Activated CD4-positive, alpha-beta T cell treated with anti-CD3 and anti-CD28 coated beads for 36 hours (primary cell): ENCODE data around the gene OXSM. TPM values are rescaled to one million over a fixed set of nuclear protein-coding genes. Genes with fewer than 3 reads are reported as not detected.

ENCODE experiments used
- ATAC-seq: fragments of 200-7000 bp; cut with Tn5 transposase; one replicate; pipeline ENCODE4 v1.10.0; 2021; ENCODE audit warnings: mild to moderate bottlenecking, moderate library complexity
- CTCF ChIA-PET: fragments of 350-600 bp; sonication (Branson Sonifier 250); formaldehyde crosslinking; loops from one replicate; lab custom pipeline; 2021; ENCODE audit warnings: antibody characterized with exemption; lab: Charles Lee
- POLR2A ChIA-PET: fragments of 350-600 bp; sonication (Branson Sonifier 250); formaldehyde crosslinking; loops from one replicate; lab custom pipeline; 2021; ENCODE audit warnings: antibody characterized with exemption, inconsistent platforms; lab: Charles Lee
- DNase-seq: peaks from one replicate; pipeline ENCODE4 v3.0.0-alpha.2; 2020
- H3K27ac Mint-ChIP-seq: one replicate; pipeline ENCODE4 v1.8.0; 2021; ENCODE audit warnings: mixed read lengths
- H3K27me3 Mint-ChIP-seq: one replicate; pipeline ENCODE4 v1.8.0; 2021; ENCODE audit warnings: mixed read lengths
- H3K36me3 Mint-ChIP-seq: one replicate; pipeline ENCODE4 v1.8.0; 2021; ENCODE audit warnings: low read depth, mixed read lengths
- H3K4me1 Mint-ChIP-seq: one replicate; pipeline ENCODE4 v1.8.0; 2021; ENCODE audit warnings: mixed read lengths
- H3K4me3 Mint-ChIP-seq: one replicate; pipeline ENCODE4 v1.8.0; 2021; ENCODE audit warnings: mild to moderate bottlenecking, moderate library complexity, mixed read lengths
- H3K9me3 Mint-ChIP-seq: one replicate; pipeline ENCODE4 v1.8.0; 2021; ENCODE audit warnings: low read depth, mixed read lengths
- intact Hi-C, 2 experiments: fragments of 100-400 bp; cut with DNase I in 1 of 2; cut with micrococcal nuclease in 1 of 2; formaldehyde crosslinking; loops; one replicate each; pipeline versions ENCODE4 v1.14.2 to v1.15.1; 2022 to 2024; cut with DNase I, micrococcal nuclease
- total RNA-seq, 2 experiments: library from RNA; stranded (reverse); gene quantifications; one replicate each; pipeline ENCODE4 v1.2.3, GENCODE V29; 2021

Gene OXSM
- total RNA-seq, 2 experiments from 2014 or later, result 12.4 to 18.1 TPM

DNA sequence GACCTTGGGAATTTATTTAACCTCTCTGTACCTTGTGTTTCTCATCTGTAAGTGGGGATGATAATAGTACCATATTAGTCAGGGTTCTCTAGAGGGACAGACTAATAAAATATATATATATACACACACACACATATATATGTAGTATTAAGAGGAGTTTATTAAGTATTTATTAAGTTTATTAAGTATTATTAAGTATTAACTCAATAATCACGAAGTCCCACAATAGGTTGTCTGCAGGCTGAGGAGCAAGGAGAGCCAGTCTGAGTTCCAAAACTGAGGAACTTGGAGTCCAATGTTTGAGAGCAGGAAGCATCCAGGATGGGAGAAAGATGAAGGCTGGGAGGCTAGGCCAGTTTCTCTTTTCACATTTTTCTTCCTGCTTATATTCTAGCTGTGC is 14.8 kb downstream of the OXSM start:
- no peak for DNase-seq
- Mint-ChIP-seq H3K36me3 (no peaks in the 10 kb centered on the region), H3K27me3 (no peaks in the 10 kb centered on the region), H3K27ac (no peak overlapping the region), H3K4me1 (no peaks in the 10 kb centered on the region), H3K9me3 (no peaks in the 10 kb centered on the region), H3K4me3 (no peak overlapping the region)
- CTCF ChIA-PET, result interaction anchor here (1.3 kb wide), 1 partner anchor 9 kb away, joined by 4 read pairs; no protein-coding TSS in a partner anchor
- POLR2A ChIA-PET, result no interaction called here
- ATAC-seq, result no peak
- intact Hi-C loops, result no loop called here

DNA sequence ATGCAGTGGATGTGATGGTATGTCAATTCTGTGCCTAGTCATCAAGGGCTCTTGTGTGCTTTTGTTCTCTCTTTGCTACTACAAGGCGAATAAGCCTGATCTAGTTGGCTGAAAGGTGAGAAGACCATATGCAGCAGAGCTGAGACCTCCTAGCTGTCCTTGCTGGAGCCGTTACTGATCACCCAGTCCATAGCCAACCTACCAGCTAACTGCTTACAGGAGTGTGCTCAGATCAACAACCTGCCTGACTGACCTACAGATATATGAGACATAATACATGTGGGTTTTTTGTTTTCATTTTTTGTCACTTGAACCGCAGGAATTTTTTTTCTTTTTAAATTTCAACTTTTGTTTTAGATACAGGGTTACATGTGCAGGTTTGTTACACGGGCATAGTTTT is 22.8 kb downstream of the OXSM start:
- POLR2A ChIA-PET, result no interaction called here

DNA sequence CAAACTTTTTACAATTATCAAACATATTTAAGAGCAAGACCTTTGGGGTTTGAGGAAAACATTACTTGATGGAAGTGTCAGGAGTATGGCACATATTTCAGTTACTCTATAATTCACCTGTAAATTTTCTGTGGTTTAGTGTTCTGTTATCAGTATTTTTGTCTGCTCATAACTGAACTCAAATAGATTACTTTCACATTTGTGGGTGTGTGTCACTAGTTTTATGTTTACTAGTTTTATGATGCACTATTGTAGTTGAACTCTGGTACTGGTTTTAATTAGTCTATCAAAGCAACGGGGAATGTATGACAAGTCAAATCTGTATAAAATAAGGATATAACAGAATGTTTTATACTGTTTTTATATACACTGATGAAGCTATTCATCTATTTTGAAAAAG is 27.2 kb downstream of the OXSM start:
- ChIA-PET POLR2A (no interaction called here), CTCF (interaction anchor here (0.7 to 1.6 kb wide), 2 partner anchors 9 to 13 kb away, joined by 3 to 4 read pairs; no protein-coding TSS in a partner anchor)

More for the DNA sequence above, 22.8 kb downstream of the OXSM start:
- no peak overlapping the region for H3K27ac Mint-ChIP-seq
- H3K4me1 Mint-ChIP-seq, result peaks cover 10% of the 10 kb centered on the region
- CTCF ChIA-PET, result no interaction called here
- no peak overlapping the region for H3K4me3 Mint-ChIP-seq
- H3K9me3 Mint-ChIP-seq, result no peaks in the 10 kb centered on the region
- DNase-seq (no peak), ATAC-seq (no peak)
- no peaks in the 10 kb centered on the region for H3K27me3 Mint-ChIP-seq
- H3K36me3 Mint-ChIP-seq, result no peaks in the 10 kb centered on the region
- intact Hi-C loops, result no loop called here

DNA sequence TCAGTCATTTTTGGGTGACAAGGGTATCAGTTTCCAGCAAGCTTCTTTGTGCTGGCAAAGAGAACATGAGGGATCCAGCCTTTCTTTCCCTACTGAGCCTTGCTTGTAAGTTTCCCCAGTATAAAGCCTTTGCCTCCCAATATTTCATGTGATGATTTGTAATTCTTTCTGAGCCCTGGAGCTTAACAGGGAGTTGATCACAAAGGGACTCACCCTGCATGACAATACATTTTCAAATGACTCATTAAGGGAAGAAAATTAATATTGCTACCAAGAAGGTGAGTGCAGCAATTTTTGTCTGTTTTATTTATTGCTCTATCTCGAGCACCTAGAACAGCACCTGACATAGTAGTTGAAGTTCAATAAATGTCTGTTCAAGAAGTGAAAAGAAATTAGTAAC is 27.7 kb downstream of the OXSM start:
- ATAC-seq (peak; percentile 47), DNase-seq (no peak)
- Mint-ChIP-seq H3K27me3 (no peaks in the 10 kb centered on the region), H3K9me3 (no peaks in the 10 kb centered on the region), H3K4me3 (no peak overlapping the region), H3K27ac (no peak overlapping the region), H3K4me1 (peaks cover 10% of the 10 kb centered on the region), H3K36me3 (no peaks in the 10 kb centered on the region)
- POLR2A ChIA-PET, result interaction anchor here (0.6 kb wide), 1 partner anchor 37 kb away, joined by 5 read pairs; no protein-coding TSS in a partner anchor
- CTCF ChIA-PET, result interaction anchor here (1.6 kb wide), 1 partner anchor 14 kb away, joined by 4 read pairs; no protein-coding TSS in a partner anchor
- intact Hi-C loops, result loop anchor here in 1 of 2 experiments (2.0 kb wide), 1 partner anchor 25 kb away; no protein-coding TSS in a partner anchor

More for the DNA sequence above, 27.2 kb downstream of the OXSM start:
- Mint-ChIP-seq H3K27ac (no peak overlapping the region), H3K27me3 (no peaks in the 10 kb centered on the region), H3K4me3 (no peak overlapping the region), H3K36me3 (no peaks in the 10 kb centered on the region), H3K9me3 (no peaks in the 10 kb centered on the region), H3K4me1 (peaks cover 10% of the 10 kb centered on the region)
- DNase-seq, result no peak
- peak; percentile 82 for ATAC-seq
- intact Hi-C loops, result loop anchor here in 1 of 2 experiments (2.0 kb wide), 1 partner anchor 24 kb away; no protein-coding TSS in a partner anchor

DNA sequence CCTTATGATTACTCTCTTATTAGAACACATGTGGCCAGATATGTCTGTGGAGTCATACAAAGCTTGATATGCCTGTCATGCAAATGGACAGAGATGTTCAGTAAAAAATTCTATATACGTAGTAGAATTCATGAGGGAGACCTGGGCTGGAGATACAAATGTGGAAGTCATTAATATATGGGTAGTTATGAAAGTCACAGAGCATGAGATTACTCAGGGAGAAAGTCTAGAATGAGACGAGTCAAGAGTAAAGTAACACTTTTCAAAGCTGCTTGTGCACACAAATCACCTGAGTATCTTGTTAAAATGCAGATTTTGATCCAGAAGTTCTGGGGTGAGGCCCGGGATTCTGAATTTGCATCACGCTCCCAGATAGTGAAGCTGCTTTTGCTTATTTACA is 28.4 kb downstream of the OXSM start:
- H3K4me1 Mint-ChIP-seq, result peaks cover 10% of the 10 kb centered on the region
- intact Hi-C loops, result no loop called here
- no peaks in the 10 kb centered on the region for H3K36me3 Mint-ChIP-seq
- no peak for DNase-seq
- peaks cover 3% of the 10 kb centered on the region for H3K27me3 Mint-ChIP-seq
- H3K27ac Mint-ChIP-seq, result no peak overlapping the region
- ChIA-PET CTCF (no interaction called here), POLR2A (no interaction called here)
- ATAC-seq, result no peak
- no peaks in the 10 kb centered on the region for H3K9me3 Mint-ChIP-seq
- no peak overlapping the region for H3K4me3 Mint-ChIP-seq

DNA sequence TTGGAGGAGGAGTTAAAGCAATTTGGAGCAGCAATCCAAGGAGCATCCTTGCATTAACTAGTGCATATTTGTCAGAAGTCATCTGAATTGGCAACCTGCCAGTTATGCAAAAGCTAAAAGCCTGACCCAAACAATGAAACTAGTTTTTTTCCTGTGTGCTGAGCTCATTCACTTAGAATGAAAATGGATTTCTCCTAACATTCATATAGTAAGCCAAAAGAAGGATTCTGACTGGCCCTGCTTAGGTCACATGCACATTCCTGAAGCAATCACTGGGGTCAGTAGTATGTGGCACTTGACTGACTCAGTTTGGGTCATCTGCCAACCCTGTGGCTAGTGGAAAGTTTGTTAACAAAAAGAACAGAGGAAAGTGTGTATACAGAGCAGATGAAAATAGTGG is 30.5 kb downstream of the OXSM start:
- H3K4me1 Mint-ChIP-seq, result peaks cover 10% of the 10 kb centered on the region
- no peaks in the 10 kb centered on the region for H3K36me3 Mint-ChIP-seq
- ChIA-PET CTCF (no interaction called here), POLR2A (no interaction called here)
- ATAC-seq, result peak; percentile 55
- DNase-seq, result no peak
- peaks cover 3% of the 10 kb centered on the region for H3K27me3 Mint-ChIP-seq
- no peaks in the 10 kb centered on the region for H3K9me3 Mint-ChIP-seq
- H3K27ac Mint-ChIP-seq, result no peak overlapping the region
- intact Hi-C loops, result no loop called here
- no peak overlapping the region for H3K4me3 Mint-ChIP-seq

DNA sequence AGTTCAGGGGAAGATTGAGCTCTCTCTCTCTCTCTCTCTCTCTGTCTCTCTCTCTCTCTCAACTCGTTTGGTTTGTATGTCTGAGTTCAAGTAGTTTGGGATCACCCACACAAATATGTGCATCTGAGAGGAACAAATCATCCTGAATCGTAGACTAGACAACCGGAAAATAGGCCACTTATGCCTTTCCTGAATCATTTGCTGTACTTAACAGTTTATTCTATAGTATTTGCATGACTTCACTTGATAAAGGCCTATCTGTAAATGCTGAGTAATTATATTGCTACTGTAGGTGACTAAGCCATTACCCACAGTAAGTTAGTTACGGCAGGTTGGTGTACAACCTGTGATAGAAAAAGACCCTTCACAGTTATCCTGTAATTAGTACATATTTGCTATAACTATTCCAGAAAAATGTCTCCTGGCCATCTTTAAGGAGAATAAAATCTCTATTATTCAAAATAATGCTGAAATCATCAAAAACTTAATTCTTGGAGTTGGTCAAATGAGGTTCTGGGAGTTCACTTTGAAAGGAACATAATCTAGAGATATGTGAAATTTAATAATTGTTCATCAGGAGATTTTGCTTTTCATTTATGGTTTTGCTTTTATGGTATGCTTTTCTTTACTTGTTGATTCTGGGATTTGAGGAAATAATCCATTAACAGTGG is 31.1 kb downstream of the OXSM start:
- peaks cover 11% of the 10 kb centered on the region for H3K4me1 Mint-ChIP-seq
- peaks cover 3% of the 10 kb centered on the region for H3K27me3 Mint-ChIP-seq
- no peak overlapping the region for H3K27ac Mint-ChIP-seq
- CTCF ChIA-PET, result no interaction called here
- ATAC-seq (no peak), DNase-seq (no peak)
- POLR2A ChIA-PET, result no interaction called here
- H3K36me3 Mint-ChIP-seq, result no peaks in the 10 kb centered on the region
- H3K4me3 Mint-ChIP-seq, result no peak overlapping the region
- intact Hi-C loops, result no loop called here
- H3K9me3 Mint-ChIP-seq, result no peaks in the 10 kb centered on the region

DNA sequence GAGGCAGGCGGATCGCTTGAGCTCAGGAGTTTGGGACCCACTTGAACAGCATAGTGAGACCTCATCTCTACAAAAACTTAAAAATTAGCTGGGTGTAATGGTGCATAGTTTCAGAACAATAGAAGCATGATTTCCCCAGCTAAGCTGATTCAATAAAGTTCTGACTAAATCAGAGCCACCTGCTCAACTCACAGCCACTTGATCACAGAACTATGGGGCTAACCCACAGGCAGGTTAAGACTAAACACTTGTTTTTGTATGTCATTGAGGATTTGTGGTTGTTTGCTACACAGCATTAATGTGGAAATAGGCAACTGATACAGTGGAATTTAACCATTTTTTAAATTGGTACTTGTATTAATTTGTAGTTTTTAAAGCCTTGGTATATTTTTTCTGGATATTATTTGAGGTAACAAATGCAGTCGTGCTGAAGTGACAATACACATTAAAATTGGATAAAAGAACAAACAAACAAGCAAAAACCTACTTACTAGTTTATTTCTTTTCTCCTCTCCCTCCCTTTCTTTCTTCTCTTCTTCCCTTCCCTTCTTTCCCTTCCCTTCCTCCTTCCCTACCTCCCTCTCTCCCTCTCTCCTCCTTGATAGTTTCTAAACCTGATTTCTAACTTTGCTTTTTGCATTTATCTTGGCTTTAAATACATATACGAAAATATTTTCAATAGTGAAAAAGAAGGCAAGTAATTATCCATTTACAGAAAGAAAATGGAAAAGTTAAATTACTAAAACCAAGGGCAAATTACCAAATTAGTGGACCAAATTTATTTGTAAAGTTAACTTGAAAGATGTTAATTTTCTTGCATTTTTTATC is 32.1 kb downstream of the OXSM start:
- no peaks in the 10 kb centered on the region for H3K9me3 Mint-ChIP-seq
- CTCF ChIA-PET, result interaction anchor here (0.7 kb wide), 1 partner anchor 738 kb away, joined by 3 read pairs; no protein-coding TSS in a partner anchor
- intact Hi-C loops, result no loop called here
- no peak overlapping the region for H3K4me3 Mint-ChIP-seq
- H3K27ac Mint-ChIP-seq, result no peak overlapping the region
- ATAC-seq (no peak), DNase-seq (no peak)
- H3K36me3 Mint-ChIP-seq, result no peaks in the 10 kb centered on the region
- H3K4me1 Mint-ChIP-seq, result peaks cover 13% of the 10 kb centered on the region
- H3K27me3 Mint-ChIP-seq, result peaks cover 3% of the 10 kb centered on the region
- POLR2A ChIA-PET, result no interaction called here

DNA sequence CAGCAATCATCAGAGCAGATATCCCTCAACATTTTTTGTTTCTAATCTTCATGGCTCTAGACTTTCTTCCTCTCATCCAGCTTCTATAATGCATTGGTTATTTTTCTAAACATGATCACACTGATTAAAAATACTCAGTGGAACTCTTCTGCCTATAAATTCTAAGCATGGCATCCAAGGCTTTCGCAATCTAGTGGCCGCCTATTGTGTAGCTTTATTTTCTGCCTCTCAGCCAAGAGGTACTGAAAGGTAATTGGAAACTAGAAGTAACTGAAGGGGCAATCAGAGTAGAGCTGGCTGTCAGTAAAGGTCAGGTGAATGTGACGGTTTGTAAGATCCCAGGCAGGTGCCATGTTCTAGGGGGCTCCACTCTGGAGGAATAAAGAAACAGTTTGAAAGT is 33.4 kb downstream of the OXSM start:
- POLR2A ChIA-PET, result no interaction called here
- no peak overlapping the region for H3K27ac Mint-ChIP-seq
- CTCF ChIA-PET, result no interaction called here

DNA sequence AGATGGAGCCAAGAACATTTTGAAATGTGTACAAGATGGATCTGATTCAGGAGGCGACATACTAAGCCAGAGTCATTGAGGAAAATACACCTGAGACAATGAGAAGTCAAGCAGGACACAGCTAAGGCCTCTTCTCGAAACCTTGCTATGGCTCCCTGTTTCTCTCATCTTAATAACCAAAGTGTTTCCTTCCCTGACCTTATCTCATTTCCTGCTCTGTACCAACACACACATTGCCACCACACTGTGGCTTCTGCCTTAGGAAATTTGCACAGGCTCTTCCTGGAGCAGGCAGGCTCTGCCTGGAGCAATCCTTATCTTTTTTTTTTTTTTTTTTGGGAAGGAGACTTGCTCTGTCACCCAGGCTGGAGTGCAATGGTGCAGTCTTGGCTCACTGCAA is 36.6 kb downstream of the OXSM start:
- ChIA-PET CTCF (no interaction called here), POLR2A (no interaction called here)
- H3K4me3 Mint-ChIP-seq, result no peak overlapping the region
- DNase-seq (no peak), ATAC-seq (no peak)
- peaks cover 6% of the 10 kb centered on the region for H3K27me3 Mint-ChIP-seq
- no peak overlapping the region for H3K27ac Mint-ChIP-seq
- H3K9me3 Mint-ChIP-seq, result no peaks in the 10 kb centered on the region
- no peaks in the 10 kb centered on the region for H3K36me3 Mint-ChIP-seq
- intact Hi-C loops, result no loop called here
- H3K4me1 Mint-ChIP-seq, result peaks cover 10% of the 10 kb centered on the region

More for the DNA sequence above, 33.4 kb downstream of the OXSM start:
- Mint-ChIP-seq H3K36me3 (no peaks in the 10 kb centered on the region), H3K27me3 (peaks cover 3% of the 10 kb centered on the region), H3K9me3 (no peaks in the 10 kb centered on the region), H3K4me1 (peaks cover 10% of the 10 kb centered on the region), H3K4me3 (no peak overlapping the region)
- no peak for DNase-seq
- no peak for ATAC-seq
- intact Hi-C loops, result no loop called here

DNA sequence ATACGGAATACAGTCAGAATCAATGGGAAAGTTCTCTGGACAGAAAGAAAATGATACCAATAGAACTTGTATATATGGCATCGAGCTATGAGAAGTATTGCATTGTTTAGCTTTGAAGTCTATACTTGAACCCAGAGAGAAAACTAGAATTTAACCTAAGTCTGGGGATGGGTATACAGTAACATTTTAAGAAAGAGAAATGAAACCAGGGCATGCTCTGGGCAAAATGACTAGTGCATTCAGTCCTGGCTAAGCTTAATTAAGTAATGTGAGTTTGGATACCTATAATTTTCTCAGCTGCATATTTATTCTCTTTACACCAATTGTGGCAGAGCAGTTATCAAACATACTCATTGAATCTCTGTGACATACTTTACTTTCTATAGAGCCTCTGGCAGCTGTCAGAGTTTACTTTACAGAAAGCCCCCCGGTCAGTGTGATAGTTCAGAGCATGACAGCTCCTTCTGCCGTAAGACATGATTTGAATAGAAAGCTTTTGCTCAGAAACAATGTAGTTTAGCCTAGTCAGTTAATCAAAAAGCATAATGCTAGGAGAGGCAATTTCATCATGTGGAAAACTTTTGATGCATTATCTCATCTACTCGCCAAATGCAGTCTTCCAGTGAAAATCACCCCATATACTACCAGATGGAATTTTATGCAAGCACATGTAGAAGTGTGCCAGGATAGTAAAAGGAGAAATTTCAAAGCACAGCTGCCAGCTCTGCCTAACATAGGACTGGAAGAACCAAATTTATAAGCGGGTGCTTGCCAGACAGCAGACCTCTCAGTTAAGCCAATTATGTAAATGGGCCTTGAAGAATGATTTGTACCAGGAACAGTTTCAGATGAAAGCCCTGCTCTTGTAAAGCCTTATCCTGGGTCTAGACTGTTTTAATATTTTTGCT is 40.7 kb downstream of the OXSM start:
- ChIA-PET CTCF (no interaction called here), POLR2A (no interaction called here)
- intact Hi-C loops, result no loop called here
- no peaks in the 10 kb centered on the region for H3K9me3 Mint-ChIP-seq
- ATAC-seq (no peak), DNase-seq (no peak)
- peaks cover 10% of the 10 kb centered on the region for H3K4me1 Mint-ChIP-seq
- H3K27me3 Mint-ChIP-seq, result peaks cover 4% of the 10 kb centered on the region
- no peak overlapping the region for H3K4me3 Mint-ChIP-seq
- no peaks in the 10 kb centered on the region for H3K36me3 Mint-ChIP-seq
- no peak overlapping the region for H3K27ac Mint-ChIP-seq
